RPMI7951 (cell line): ENCODE data around the gene ZSCAN31. TPM values are rescaled to one million over a fixed set of nuclear protein-coding genes. Genes with fewer than 3 reads are reported as not detected.

ENCODE experiments used
- DNase-seq: peaks from one replicate; pipeline ENCODE4 v3.0.0-alpha.2; 2012; ENCODE audit warnings: low read depth
- total RNA-seq: library from RNA; depleted of rRNA; stranded (reverse); fragments of >200 nt; shearing (Covaris generic); gene quantifications from 2 replicates; pipeline ENCODE4 v1.2.3, GENCODE V29; 2014

The ZSCAN31 gene
- total RNA-seq, 1 experiment from 2014 or later = 3.8 TPM

GRCh38 chr6:28353356-28353755 is 17.4 kb upstream of the ZSCAN31 start:
- DNase-seq = no peak

- DNase-seq = no peak
Measured at GRCh38 chr6:28351493-28351925, 15.6 kb upstream of the ZSCAN31 start.

GRCh38 chr6:28351087-28351486 is 15.1 kb upstream of the ZSCAN31 start:
- no peak for DNase-seq

GRCh38 chr6:28349892-28350737 is 14.2 kb upstream of the ZSCAN31 start, which contains the start of gene ZKSCAN3:
Gene ZKSCAN3 (plus strand): TSS chr6:28349947. CDS start chr6:28359587, 9,640 bp downstream.
- DNase-seq = peak; percentile 83

- no peak for DNase-seq
Measured at GRCh38 chr6:28349344-28349891, 13.5 kb upstream of the ZSCAN31 start.

- DNase-seq = no peak
Measured at GRCh38 chr6:28347119-28347518, 11.2 kb upstream of the ZSCAN31 start.

GRCh38 chr6:28345201-28345600 is 9.3 kb upstream of the ZSCAN31 start:
- no peak for DNase-seq

GRCh38 chr6:28343898-28344677 is 8.1 kb upstream of the ZSCAN31 start:
- DNase-seq = no peak

GRCh38 chr6:28340310-28341095 is 4.6 kb upstream of the ZSCAN31 start:
- DNase-seq = no peak

- no peak for DNase-seq
Measured at GRCh38 chr6:28337121-28337520, 1.2 kb upstream of the ZSCAN31 start.

- DNase-seq = peak; percentile 91
Measured at GRCh38 chr6:28336284-28337120, 554 bp upstream of the ZSCAN31 start.

- no peak for DNase-seq
Measured at GRCh38 chr6:28335040-28335563, 846 bp downstream of the ZSCAN31 start.

- no peak for DNase-seq
Measured at GRCh38 chr6:28334286-28335039, 1.5 kb downstream of the ZSCAN31 start.

- no peak for DNase-seq
Measured at GRCh38 chr6:28333599-28334018, 2.3 kb downstream of the ZSCAN31 start.

- no peak for DNase-seq
Measured at GRCh38 chr6:28333047-28333446, 2.9 kb downstream of the ZSCAN31 start.

- no peak for DNase-seq
Measured at GRCh38 chr6:28330041-28330440, 5.9 kb downstream of the ZSCAN31 start.

GRCh38 chr6:28326371-28326948 is 9.5 kb downstream of the ZSCAN31 start:
- no peak for DNase-seq

- DNase-seq = no peak
Measured at GRCh38 chr6:28323813-28324424, 12.0 kb downstream of the ZSCAN31 start.

GRCh38 chr6:28322661-28323060 is 13.3 kb downstream of the ZSCAN31 start:
- no peak for DNase-seq
